Measurements from ENCODE around the gene PRELID3B. TPM values are rescaled to one million over a fixed set of nuclear protein-coding genes. Genes with fewer than 3 reads are reported as not detected.

The PRELID3B gene
- total and polyA plus RNA-seq, 2 of the 13 experiments (the other 11 are each of a cell fraction or from before 2014, with no cell fraction given), result 23.3 to 42.6 TPM

DNA sequence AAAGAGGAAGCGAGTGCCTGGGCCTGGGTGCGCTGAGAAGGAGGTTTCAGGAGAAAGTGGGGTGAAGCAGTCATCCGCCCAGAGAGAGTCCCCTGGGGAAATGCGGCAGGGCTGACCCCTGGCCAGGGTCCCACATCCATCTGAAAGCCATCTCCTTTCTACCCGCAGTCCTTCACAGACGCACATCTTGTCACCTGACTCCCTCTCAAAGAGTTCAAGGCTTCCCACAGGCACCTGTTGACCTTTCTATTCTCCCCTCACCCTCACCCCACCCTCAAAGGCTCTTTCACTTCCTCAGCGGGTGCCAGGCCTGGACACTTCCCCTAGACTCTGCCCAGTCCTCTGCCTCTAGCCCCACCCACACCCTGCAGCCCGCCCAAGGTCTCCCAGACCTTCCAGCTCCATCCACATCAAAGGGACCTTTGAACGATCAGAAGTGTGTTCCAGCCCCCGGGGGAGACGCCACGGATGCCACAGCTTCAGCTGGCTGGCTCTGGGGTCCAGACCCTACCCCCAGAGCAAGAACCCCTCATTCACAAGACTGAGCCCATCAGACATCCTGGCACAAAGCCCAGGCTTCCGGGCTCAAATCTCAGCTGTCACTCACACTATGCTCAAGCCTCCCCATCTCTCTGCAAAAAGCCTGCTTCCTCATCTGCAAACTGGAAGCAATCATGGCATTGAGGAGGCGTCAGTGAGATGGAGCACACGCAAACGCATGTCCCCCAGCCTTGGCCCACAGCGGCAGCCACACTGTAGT lies 37.6 kb downstream of the PRELID3B start (continued):
- TF ChIP-seq, protein P1, sequence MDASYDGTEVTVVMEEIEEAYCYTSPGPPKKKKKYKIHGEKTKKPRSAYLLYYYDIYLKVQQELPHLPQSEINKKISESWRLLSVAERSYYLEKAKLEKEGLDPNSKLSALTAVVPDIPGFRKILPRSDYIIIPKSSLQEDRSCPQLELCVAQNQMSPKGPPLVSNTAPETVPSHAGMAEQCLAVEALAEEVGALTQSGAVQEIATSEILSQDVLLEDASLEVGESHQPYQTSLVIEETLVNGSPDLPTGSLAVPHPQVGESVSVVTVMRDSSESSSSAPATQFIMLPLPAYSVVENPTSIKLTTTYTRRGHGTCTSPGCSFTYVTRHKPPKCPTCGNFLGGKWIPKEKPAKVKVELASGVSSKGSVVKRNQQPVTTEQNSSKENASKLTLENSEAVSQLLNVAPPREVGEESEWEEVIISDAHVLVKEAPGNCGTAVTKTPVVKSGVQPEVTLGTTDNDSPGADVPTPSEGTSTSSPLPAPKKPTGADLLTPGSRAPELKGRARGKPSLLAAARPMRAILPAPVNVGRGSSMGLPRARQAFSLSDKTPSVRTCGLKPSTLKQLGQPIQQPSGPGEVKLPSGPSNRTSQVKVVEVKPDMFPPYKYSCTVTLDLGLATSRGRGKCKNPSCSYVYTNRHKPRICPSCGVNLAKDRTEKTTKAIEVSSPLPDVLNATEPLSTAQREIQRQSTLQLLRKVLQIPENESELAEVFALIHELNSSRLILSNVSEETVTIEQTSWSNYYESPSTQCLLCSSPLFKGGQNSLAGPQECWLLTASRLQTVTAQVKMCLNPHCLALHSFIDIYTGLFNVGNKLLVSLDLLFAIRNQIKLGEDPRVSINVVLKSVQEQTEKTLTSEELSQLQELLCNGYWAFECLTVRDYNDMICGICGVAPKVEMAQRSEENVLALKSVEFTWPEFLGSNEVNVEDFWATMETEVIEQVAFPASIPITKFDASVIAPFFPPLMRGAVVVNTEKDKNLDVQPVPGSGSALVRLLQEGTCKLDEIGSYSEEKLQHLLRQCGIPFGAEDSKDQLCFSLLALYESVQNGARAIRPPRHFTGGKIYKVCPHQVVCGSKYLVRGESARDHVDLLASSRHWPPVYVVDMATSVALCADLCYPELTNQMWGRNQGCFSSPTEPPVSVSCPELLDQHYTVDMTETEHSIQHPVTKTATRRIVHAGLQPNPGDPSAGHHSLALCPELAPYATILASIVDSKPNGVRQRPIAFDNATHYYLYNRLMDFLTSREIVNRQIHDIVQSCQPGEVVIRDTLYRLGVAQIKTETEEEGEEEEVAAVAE (CRISPR knock-in tag; IDR thresholded peaks at IDR 0.05; ENCODE audit: borderline replicate concordance), result no peak
- TF ChIP-seq AGO2 (optimal IDR thresholded peaks at IDR 0.05; ENCODE audit: low read depth, low read length) (no peak), SNAI1 (CRISPR knock-in tag; IDR thresholded peaks at IDR 0.05; ENCODE audit: borderline replicate concordance) (no peak), ZNF337 (CRISPR knock-in tag; IDR thresholded peaks at IDR 0.05; ENCODE audit: borderline replicate concordance, low read depth) (peak; percentile 83; the same call in 1 of the 2 replicates), ZNF687 (CRISPR knock-in tag; IDR thresholded peaks at IDR 0.05) (peak; percentile 77), ZNF816 (CRISPR knock-in tag; IDR thresholded peaks at IDR 0.05; ENCODE audit: borderline replicate concordance) (no peak), ATRX (CRISPR knock-in tag; IDR thresholded peaks at IDR 0.05; ENCODE audit: borderline replicate concordance) (no peak), ZNF142 (CRISPR knock-in tag; IDR thresholded peaks at IDR 0.05) (no peak)
- TF ChIP-seq, protein P2, sequence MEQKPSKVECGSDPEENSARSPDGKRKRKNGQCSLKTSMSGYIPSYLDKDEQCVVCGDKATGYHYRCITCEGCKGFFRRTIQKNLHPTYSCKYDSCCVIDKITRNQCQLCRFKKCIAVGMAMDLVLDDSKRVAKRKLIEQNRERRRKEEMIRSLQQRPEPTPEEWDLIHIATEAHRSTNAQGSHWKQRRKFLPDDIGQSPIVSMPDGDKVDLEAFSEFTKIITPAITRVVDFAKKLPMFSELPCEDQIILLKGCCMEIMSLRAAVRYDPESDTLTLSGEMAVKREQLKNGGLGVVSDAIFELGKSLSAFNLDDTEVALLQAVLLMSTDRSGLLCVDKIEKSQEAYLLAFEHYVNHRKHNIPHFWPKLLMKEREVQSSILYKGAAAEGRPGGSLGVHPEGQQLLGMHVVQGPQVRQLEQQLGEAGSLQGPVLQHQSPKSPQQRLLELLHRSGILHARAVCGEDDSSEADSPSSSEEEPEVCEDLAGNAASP (CRISPR knock-in tag; IDR thresholded peaks at IDR 0.05; ENCODE audit: borderline replicate concordance), result peak; percentile 59; the same call in 1 of the 2 replicates

Data from HepG2 (cell line).